B cell (primary cell): ENCODE results near the gene CD274. TPM values are rescaled to one million over a fixed set of nuclear protein-coding genes. Genes with fewer than 3 reads are reported as not detected.

Experiments used
- ATAC-seq: fragments of 200-7000 bp; cut with Tn5 transposase; one replicate; pipeline ENCODE4 v1.10.0; 2021; ENCODE audit warnings: low read depth, mild to moderate bottlenecking, moderate number of reproducible peaks, moderate library complexity
- CTCF ChIA-PET: fragments of 350-600 bp; sonication (Branson Sonifier 250); formaldehyde crosslinking; loops from one replicate; lab custom pipeline; 2021; ENCODE audit warnings: antibody characterized with exemption, inconsistent platforms; lab: Charles Lee
- POLR2A ChIA-PET: fragments of 350-600 bp; sonication (Branson Sonifier 250); formaldehyde crosslinking; loops from one replicate; lab custom pipeline; 2021; ENCODE audit warnings: antibody characterized with exemption; lab: Charles Lee
- DNase-seq: peaks from one replicate; pipeline ENCODE4 v3.0.0; 2013
- H2AFZ ChIP-seq: 2 replicates; pipeline ENCODE4 v1.6.1; 2012; ENCODE audit warnings: mild to moderate bottlenecking, low read depth, low read length; ENCODE audit not compliant: insufficient read depth, poor library complexity, severe bottlenecking
- H3K27ac ChIP-seq, 2 donors: 1 replicate in 1 of 2; 2 replicates in 1 of 2; pipeline ENCODE4 v1.5.1; 2012 to 2013; ENCODE audit warnings: low read length in 2 of 2, mild to moderate bottlenecking in 2 of 2, moderate library complexity in 1 of 2
- H3K27me3 ChIP-seq, 4 experiments: fragments of 200-600 bp in 1 of 4; sonication (generic) in 1 of 4; replicated peaks in 1 of 4; 1 replicate in 2 of 4; 2 replicates in 2 of 4; pipeline versions ENCODE4 v1.6.1 to v1.7.0; 2013 to 2016; ENCODE audit warnings: low read length in 3 of 4, mild to moderate bottlenecking in 2 of 4, mixed read lengths in 1 of 4, moderate library complexity in 1 of 4; ENCODE audit not compliant: insufficient read depth in 4 of 4, control insufficient read depth in 3 of 4; ENCODE audit errors: control extremely low read depth in 1 of 4
- H3K36me3 ChIP-seq, 2 experiments: replicated peaks in 1 of 2; 1 replicate in 1 of 2; 2 replicates in 1 of 2; pipeline versions ENCODE4 v1.6.1 to v1.7.1; 2013; ENCODE audit warnings: low read length in 1 of 2; ENCODE audit not compliant: insufficient read depth in 2 of 2, control insufficient read depth in 1 of 2; ENCODE audit errors: control extremely low read depth in 1 of 2, extremely low read depth in 1 of 2
- H3K4me1 ChIP-seq, 2 donors: fragments of 200-600 bp in 1 of 2; sonication (generic) in 1 of 2; 1 replicate in 1 of 2; 2 replicates in 1 of 2; pipeline versions ENCODE4 v1.5.1 to v1.6.1; 2013 to 2017; ENCODE audit warnings: low read length in 2 of 2; ENCODE audit not compliant: control insufficient read depth in 2 of 2, insufficient read depth in 2 of 2
- H3K4me2 ChIP-seq: replicated peaks from 2 replicates; pipeline ENCODE3; 2012; ENCODE audit warnings: mild to moderate bottlenecking, low read depth, low read length; ENCODE audit not compliant: poor library complexity, severe bottlenecking
- H3K4me3 ChIP-seq, 5 experiments: fragments of 200-600 bp in 1 of 5; sonication (generic) in 1 of 5; 1 replicate in 3 of 5; 2 replicates in 2 of 5; pipeline versions ENCODE4 v1.5.1 to v1.7.0; 2011 to 2016; ENCODE audit warnings: low read length in 4 of 5, mild to moderate bottlenecking in 4 of 5, low read depth in 2 of 5, control low read depth in 1 of 5, moderate library complexity in 1 of 5; ENCODE audit not compliant: insufficient read depth in 1 of 5; ENCODE audit errors: control extremely low read depth in 1 of 5, extremely low read depth in 1 of 5
- H3K79me2 ChIP-seq: fragments of 200-600 bp; sonication (generic); one replicate; pipeline ENCODE4 v1.6.0; 2016; ENCODE audit warnings: low read length; ENCODE audit not compliant: control insufficient read depth, insufficient read depth
- H3K9ac ChIP-seq: fragments of 200-600 bp; sonication (generic); 2 replicates; pipeline ENCODE4 v1.6.1; 2017; ENCODE audit warnings: mild to moderate bottlenecking, low read length, moderate library complexity
- H3K9me3 ChIP-seq, 3 donors: one replicate each; pipeline versions ENCODE4 v1.6.1 to v1.7.1; 2013; ENCODE audit warnings: low read length in 2 of 3; ENCODE audit not compliant: control insufficient read depth in 2 of 3, insufficient read depth in 1 of 3; ENCODE audit errors: control extremely low read depth in 1 of 3
- H4K20me1 ChIP-seq: 2 replicates; pipeline ENCODE4 v1.6.0; 2012; ENCODE audit warnings: mild to moderate bottlenecking, low read length; ENCODE audit not compliant: insufficient read depth, control insufficient read depth, poor library complexity, severe bottlenecking
- H3K27ac Mint-ChIP-seq: one replicate; pipeline ENCODE4 v1.8.0; 2021; ENCODE audit warnings: mixed read lengths
- H3K27me3 Mint-ChIP-seq: one replicate; pipeline ENCODE4 v1.8.0; 2021; ENCODE audit warnings: mixed read lengths
- H3K4me1 Mint-ChIP-seq: one replicate; pipeline ENCODE4 v1.8.0; 2021; ENCODE audit warnings: mixed read lengths
- H3K4me3 Mint-ChIP-seq: one replicate; pipeline ENCODE4 v1.8.0; 2021; ENCODE audit warnings: mixed read lengths
- H3K9me3 Mint-ChIP-seq: one replicate; pipeline ENCODE4 v1.8.0; 2022; ENCODE audit warnings: mixed read lengths; ENCODE audit not compliant: insufficient read depth
- CTCF ChIP-seq: fragments of 200-600 bp; IDR thresholded peaks from one replicate; pipeline ENCODE4 v1.8.0; 2022; ENCODE audit warnings: antibody characterized with exemption, mild to moderate bottlenecking
- EZH2 ChIP-seq: IDR thresholded peaks from 2 replicates; pipeline ENCODE4 v1.6.1; 2012; ENCODE audit warnings: borderline replicate concordance, low read depth, mild to moderate bottlenecking, moderate library complexity, low read length; ENCODE audit not compliant: insufficient read depth, poor library complexity, severe bottlenecking
- WGBS: methylation state at CpG from one replicate; pipeline ENCODE4 v1.1.5; 2013; ENCODE audit warnings: missing lambda C conversion rate; ENCODE audit not compliant: insufficient coverage; 5-methylcytosine and 5-hydroxymethylcytosine counted together
- intact Hi-C: fragments of 100-400 bp; cut with micrococcal nuclease; formaldehyde crosslinking; loops from one replicate; pipeline ENCODE4 v1.10.0; 2022
- polyA plus RNA-seq: library from polyadenylated mRNA; depleted of rRNA; stranded (reverse); fragments of >200 nt; gene quantifications from 2 replicates; pipeline ENCODE4 v1.2.3, GENCODE V29; 2012
- total RNA-seq, 2 donors: library from RNA; stranded (reverse); fragments of 120-200 nt in 1 of 2; gene quantifications; 1 replicate in 1 of 2; 2 replicates in 1 of 2; pipeline versions ENCODE4 v1.2.3 to v1.2.4, GENCODE V29; 2013 to 2022

The CD274 gene
- total and polyA plus RNA-seq, 2 donors (not counting 1 experiment from before 2014, with no cell fraction given) = 1.4 to 7.0 TPM

- DNase-seq (no peak), ATAC-seq (no peak)
- Histone ChIP-seq H3K36me3 (no peaks in the 10 kb centered on the region), H2AFZ (no peak overlapping the region), H3K4me2 (no peak overlapping the region), H3K9me3 (peaks cover 0 to 6% (median 1%) of the 10 kb centered on the region in 3 donors), H3K27me3 (no peaks in the 10 kb centered on the region), H3K79me2 (no peaks in the 10 kb centered on the region), H4K20me1 (no peaks in the 10 kb centered on the region), H3K4me1 (no peaks in the 10 kb centered on the region), H3K9ac (no peak overlapping the region), H3K4me3 (no peak overlapping the region), H3K27ac (no peak overlapping the region)
- TF ChIP-seq CTCF = no peak
- TF ChIP-seq EZH2 = no peak
- POLR2A ChIA-PET = no interaction called here
- CTCF ChIA-PET = no interaction called here
- H3K4me3 Mint-ChIP-seq = no peak overlapping the region
- intact Hi-C loops = no loop called here
- H3K27ac Mint-ChIP-seq = no peak overlapping the region
- H3K9me3 Mint-ChIP-seq = no peaks in the 10 kb centered on the region
- H3K27me3 Mint-ChIP-seq = no peaks in the 10 kb centered on the region
- no CpG with 5 or more reads among the region's 5 CpGs for WGBS
- H3K4me1 Mint-ChIP-seq = peaks cover 6% of the 10 kb centered on the region
Measured at GRCh38 chr9:5468850-5469249, 18.5 kb downstream of the CD274 start.

GRCh38 chr9:5470122-5470521, 19.8 kb downstream of the CD274 start:
- ChIA-PET CTCF (no interaction called here), POLR2A (no interaction called here)

More at GRCh38 chr9:5470122-5470521, 19.8 kb downstream of the CD274 start:
- Mint-ChIP-seq H3K27ac (no peak overlapping the region), H3K9me3 (no peaks in the 10 kb centered on the region), H3K4me3 (no peak overlapping the region), H3K4me1 (peaks cover 6% of the 10 kb centered on the region), H3K27me3 (no peaks in the 10 kb centered on the region)
- no peak overlapping the region for H2AFZ ChIP-seq
- H3K4me1 ChIP-seq = no peaks in the 10 kb centered on the region
- DNase-seq (no peak), ATAC-seq (no peak)
- H3K9ac ChIP-seq = no peak overlapping the region
- no CpG with 5 or more reads among the region's 1 CpG for WGBS
- H4K20me1 ChIP-seq = no peaks in the 10 kb centered on the region
- no peak overlapping the region for H3K27ac ChIP-seq
- H3K4me2 ChIP-seq = no peak overlapping the region
- no peaks in the 10 kb centered on the region for H3K36me3 ChIP-seq
- no peaks in the 10 kb centered on the region for H3K27me3 ChIP-seq
- intact Hi-C loops = no loop called here
- H3K79me2 ChIP-seq = no peaks in the 10 kb centered on the region
- no peak for TF ChIP-seq EZH2
- TF ChIP-seq CTCF = no peak
- peaks cover 0 to 1% (median 0%) of the 10 kb centered on the region in 3 donors for H3K9me3 ChIP-seq
- H3K4me3 ChIP-seq = no peak overlapping the region
